HepG2 (cell line): ENCODE measurements around the gene TAOK3. TPM values are rescaled to one million over a fixed set of nuclear protein-coding genes. Genes with fewer than 3 reads are reported as not detected.

Experiments
- FLYWCH1 ChIP-seq: sonication (generic); formaldehyde crosslinking; IDR thresholded peaks from 2 replicates; pipeline ENCODE4 v1.8.1; 2023; ENCODE audit warnings: mild to moderate bottlenecking, missing genetic modification reagents
- JUND ChIP-seq: sonication (generic); formaldehyde crosslinking; IDR thresholded peaks from 2 replicates; pipeline ENCODE4 v1.8.0; 2022; ENCODE audit warnings: mild to moderate bottlenecking, missing genetic modification reagents
- KDM6A ChIP-seq: IDR thresholded peaks from 2 replicates; pipeline ENCODE4 v1.6.1; 2016; ENCODE audit warnings: low read depth
- NFATC3 ChIP-seq: sonication (generic); formaldehyde crosslinking; IDR thresholded peaks from 2 replicates; pipeline ENCODE4 v1.5.1; 2020; ENCODE audit warnings: mild to moderate bottlenecking, missing genetic modification reagents
- ZNF333 ChIP-seq: sonication (generic); formaldehyde crosslinking; IDR thresholded peaks from 2 replicates; pipeline ENCODE4 v1.4.0; 2020; ENCODE audit warnings: mild to moderate bottlenecking, missing genetic modification reagents, borderline replicate concordance
- ZNF343 ChIP-seq: sonication (generic); formaldehyde crosslinking; IDR thresholded peaks from 2 replicates; pipeline ENCODE4 v1.4.0; 2020; ENCODE audit warnings: mild to moderate bottlenecking, missing genetic modification reagents
- ZNF549 ChIP-seq: sonication (generic); formaldehyde crosslinking; IDR thresholded peaks from 2 replicates; pipeline ENCODE4 v1.5.0; 2020; ENCODE audit warnings: missing genetic modification reagents
- ZNF556 ChIP-seq: sonication (generic); formaldehyde crosslinking; IDR thresholded peaks from 2 replicates; pipeline ENCODE4 v1.4.0; 2020; ENCODE audit warnings: mild to moderate bottlenecking, missing genetic modification reagents, borderline replicate concordance
- polyA plus RNA-seq, 8 experiments: library from polyadenylated mRNA; depleted of rRNA in 3 of 8; stranded (reverse) in 7 of 8; unstranded in 1 of 8; fragments of >200 nt; fragmentation: Illumina TruSeq in 4 of 8; extraction: Trizol in 4 of 8; gene quantifications; 2 replicates each; pipeline versions ENCODE4 v1.2.1 to v1.2.3, GENCODE V29; 2011 to 2016; ENCODE audit warnings: low read depth in 4 of 8, missing spikeins in 1 of 8, mixed read lengths in 1 of 8; ENCODE audit not compliant: insufficient read depth in 1 of 8
- total RNA-seq, 5 experiments: library from RNA; depleted of rRNA; stranded (reverse); fragments of >200 nt; fragmentation: Illumina TruSeq; extraction: Trizol; gene quantifications; 2 replicates each; pipeline ENCODE4 v1.2.3, GENCODE V29; 2016; ENCODE audit warnings: low read depth in 1 of 5
- TF ChIP-seq, protein P1 (sequence below), 2 experiments: fragments of 450-650 bp in 1 of 2; sonication (generic) in 1 of 2; formaldehyde crosslinking in 1 of 2; IDR thresholded peaks; 2 replicates each; pipeline versions ENCODE4 v1.6.1 to v1.8.0; 2016 to 2022; ENCODE audit warnings: antibody characterized with exemption in 1 of 2, mild to moderate bottlenecking in 1 of 2, missing genetic modification reagents in 1 of 2
- TF ChIP-seq, protein P2 (sequence below): sonication (generic); formaldehyde crosslinking; IDR thresholded peaks from 2 replicates; pipeline ENCODE4 v1.4.0; 2020; ENCODE audit warnings: missing genetic modification reagents
- TF ChIP-seq, protein P3 (sequence below): sonication (generic); formaldehyde crosslinking; IDR thresholded peaks from 2 replicates; pipeline ENCODE4 v1.8.0; 2023; ENCODE audit warnings: mild to moderate bottlenecking, missing genetic modification reagents
- TF ChIP-seq, protein P4 (sequence below): sonication (generic); formaldehyde crosslinking; IDR thresholded peaks from 2 replicates; pipeline ENCODE4 v1.8.1; 2023; ENCODE audit warnings: missing genetic modification reagents, mild to moderate bottlenecking, borderline replicate concordance
- TF ChIP-seq, protein P5 (sequence below): sonication (generic); formaldehyde crosslinking; IDR thresholded peaks from 2 replicates; pipeline ENCODE4 v1.4.0; 2020; ENCODE audit warnings: missing genetic modification reagents

The TAOK3 gene
- total and polyA plus RNA-seq, 2 of the 13 experiments (the other 11 are each of a cell fraction or from before 2014, with no cell fraction given), result 10.4 to 12.3 TPM

DNA sequence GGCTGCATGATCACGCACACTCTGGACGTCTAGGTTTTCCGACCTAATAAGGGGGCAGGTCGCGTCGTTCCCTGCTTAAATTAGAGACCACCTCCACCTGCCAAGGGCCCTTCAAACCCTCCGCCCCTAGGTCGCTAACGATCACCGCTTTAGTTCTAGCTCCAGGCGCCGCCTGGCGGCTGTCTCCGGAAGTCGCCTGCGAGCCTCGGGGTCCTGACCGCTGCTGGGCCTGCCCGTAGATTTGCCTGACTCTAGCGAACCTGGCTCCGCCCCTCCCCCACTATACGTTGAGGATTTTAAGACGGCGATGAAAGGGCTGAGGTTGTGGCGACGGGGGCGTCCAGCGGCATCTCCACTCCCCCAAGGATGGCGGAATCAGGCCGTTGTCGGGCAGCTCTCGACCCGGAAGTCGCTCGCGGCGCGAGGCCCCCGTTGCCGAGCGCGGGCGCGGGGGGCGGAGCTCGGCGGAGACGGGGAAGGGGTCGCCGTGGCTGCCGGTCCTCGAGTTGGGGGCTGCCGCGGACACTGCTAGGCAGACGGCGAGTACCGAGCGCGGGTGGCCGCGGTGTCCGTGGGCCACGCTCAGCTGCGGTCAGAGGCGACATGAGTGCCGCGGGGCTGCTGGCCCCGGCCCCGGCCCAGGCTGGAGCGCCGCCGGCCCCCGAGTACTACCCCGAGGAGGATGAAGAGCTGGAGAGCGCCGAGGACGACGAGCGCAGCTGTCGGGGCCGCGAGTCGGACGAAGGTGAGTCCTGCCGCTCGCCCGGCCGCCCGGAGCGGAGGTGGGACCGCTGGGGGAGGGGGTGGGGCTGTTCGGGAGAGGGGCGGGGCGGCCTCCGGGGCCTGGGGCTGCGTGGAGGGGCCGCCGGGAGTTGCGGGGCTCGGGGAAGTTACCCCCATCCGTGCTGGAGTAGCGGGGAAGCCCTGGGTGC, 3.6 kb upstream of the TAOK3 start, which contains the start of gene SUDS3 (continued):
- TF ChIP-seq, protein P1, sequence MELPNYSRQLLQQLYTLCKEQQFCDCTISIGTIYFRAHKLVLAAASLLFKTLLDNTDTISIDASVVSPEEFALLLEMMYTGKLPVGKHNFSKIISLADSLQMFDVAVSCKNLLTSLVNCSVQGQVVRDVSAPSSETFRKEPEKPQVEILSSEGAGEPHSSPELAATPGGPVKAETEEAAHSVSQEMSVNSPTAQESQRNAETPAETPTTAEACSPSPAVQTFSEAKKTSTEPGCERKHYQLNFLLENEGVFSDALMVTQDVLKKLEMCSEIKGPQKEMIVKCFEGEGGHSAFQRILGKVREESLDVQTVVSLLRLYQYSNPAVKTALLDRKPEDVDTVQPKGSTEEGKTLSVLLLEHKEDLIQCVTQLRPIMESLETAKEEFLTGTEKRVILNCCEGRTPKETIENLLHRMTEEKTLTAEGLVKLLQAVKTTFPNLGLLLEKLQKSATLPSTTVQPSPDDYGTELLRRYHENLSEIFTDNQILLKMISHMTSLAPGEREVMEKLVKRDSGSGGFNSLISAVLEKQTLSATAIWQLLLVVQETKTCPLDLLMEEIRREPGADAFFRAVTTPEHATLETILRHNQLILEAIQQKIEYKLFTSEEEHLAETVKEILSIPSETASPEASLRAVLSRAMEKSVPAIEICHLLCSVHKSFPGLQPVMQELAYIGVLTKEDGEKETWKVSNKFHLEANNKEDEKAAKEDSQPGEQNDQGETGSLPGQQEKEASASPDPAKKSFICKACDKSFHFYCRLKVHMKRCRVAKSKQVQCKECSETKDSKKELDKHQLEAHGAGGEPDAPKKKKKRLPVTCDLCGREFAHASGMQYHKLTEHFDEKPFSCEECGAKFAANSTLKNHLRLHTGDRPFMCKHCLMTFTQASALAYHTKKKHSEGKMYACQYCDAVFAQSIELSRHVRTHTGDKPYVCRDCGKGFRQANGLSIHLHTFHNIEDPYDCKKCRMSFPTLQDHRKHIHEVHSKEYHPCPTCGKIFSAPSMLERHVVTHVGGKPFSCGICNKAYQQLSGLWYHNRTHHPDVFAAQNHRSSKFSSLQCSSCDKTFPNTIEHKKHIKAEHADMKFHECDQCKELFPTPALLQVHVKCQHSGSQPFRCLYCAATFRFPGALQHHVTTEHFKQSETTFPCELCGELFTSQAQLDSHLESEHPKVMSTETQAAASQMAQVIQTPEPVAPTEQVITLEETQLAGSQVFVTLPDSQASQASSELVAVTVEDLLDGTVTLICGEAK (IDR thresholded peaks at IDR 0.05), result no peak
- TF ChIP-seq, protein P1 (CRISPR knock-in tag; IDR thresholded peaks at IDR 0.05), result peak; percentile 52; the same call in 1 of the 2 replicates
- peak; percentile 93 for TF ChIP-seq ZNF556 (CRISPR knock-in tag)
- TF ChIP-seq, protein P2, sequence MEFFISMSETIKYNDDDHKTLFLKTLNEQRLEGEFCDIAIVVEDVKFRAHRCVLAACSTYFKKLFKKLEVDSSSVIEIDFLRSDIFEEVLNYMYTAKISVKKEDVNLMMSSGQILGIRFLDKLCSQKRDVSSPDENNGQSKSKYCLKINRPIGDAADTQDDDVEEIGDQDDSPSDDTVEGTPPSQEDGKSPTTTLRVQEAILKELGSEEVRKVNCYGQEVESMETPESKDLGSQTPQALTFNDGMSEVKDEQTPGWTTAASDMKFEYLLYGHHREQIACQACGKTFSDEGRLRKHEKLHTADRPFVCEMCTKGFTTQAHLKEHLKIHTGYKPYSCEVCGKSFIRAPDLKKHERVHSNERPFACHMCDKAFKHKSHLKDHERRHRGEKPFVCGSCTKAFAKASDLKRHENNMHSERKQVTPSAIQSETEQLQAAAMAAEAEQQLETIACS (CRISPR knock-in tag), result 0 out of 2 replicates have a peak, but pooled peaks have one; percentile 52
- TF ChIP-seq, protein P3, sequence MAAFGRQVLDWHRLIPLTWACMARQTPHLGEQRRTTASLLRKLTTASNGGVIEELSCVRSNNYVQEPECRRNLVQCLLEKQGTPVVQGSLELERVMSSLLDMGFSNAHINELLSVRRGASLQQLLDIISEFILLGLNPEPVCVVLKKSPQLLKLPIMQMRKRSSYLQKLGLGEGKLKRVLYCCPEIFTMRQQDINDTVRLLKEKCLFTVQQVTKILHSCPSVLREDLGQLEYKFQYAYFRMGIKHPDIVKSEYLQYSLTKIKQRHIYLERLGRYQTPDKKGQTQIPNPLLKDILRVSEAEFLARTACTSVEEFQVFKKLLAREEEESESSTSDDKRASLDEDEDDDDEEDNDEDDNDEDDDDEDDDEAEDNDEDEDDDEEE (CRISPR knock-in tag), result peak; percentile 56; the same call in 1 of the 2 replicates
- TF ChIP-seq ZNF333 (CRISPR knock-in tag), result no peak; the same call in 1 of the 2 replicates
- TF ChIP-seq ZNF549 (CRISPR knock-in tag), result no peak
- TF ChIP-seq, protein P4, sequence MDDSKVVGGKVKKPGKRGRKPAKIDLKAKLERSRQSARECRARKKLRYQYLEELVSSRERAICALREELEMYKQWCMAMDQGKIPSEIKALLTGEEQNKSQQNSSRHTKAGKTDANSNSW (CRISPR knock-in tag), result no peak
- 0 out of 2 replicates have a peak, but pooled peaks have one; percentile 25 for TF ChIP-seq ZNF343 (CRISPR knock-in tag)
- TF ChIP-seq JUND, result 0 out of 2 replicates have a peak, but pooled peaks have one; percentile 37
- 0 out of 2 replicates have a peak, but pooled peaks have one; percentile 19 for TF ChIP-seq NFATC3
- TF ChIP-seq, protein P5, sequence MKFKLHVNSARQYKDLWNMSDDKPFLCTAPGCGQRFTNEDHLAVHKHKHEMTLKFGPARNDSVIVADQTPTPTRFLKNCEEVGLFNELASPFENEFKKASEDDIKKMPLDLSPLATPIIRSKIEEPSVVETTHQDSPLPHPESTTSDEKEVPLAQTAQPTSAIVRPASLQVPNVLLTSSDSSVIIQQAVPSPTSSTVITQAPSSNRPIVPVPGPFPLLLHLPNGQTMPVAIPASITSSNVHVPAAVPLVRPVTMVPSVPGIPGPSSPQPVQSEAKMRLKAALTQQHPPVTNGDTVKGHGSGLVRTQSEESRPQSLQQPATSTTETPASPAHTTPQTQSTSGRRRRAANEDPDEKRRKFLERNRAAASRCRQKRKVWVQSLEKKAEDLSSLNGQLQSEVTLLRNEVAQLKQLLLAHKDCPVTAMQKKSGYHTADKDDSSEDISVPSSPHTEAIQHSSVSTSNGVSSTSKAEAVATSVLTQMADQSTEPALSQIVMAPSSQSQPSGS (CRISPR knock-in tag), result peak; percentile 60; the same call in 1 of the 2 replicates
- TF ChIP-seq KDM6A (CRISPR knock-in tag), result no peak
- TF ChIP-seq FLYWCH1 (CRISPR knock-in tag), result no peak
